Astrocyte of the hippocampus (primary cell): ENCODE results near the gene PTPRK.
A peak's percentile ranks its signal among the peaks of the same experiment; 100 is the strongest.

Source experiments
- DNase-seq: peaks from one replicate; pipeline ENCODE4 v3.0.0; 2011; ENCODE audit warnings: low read depth, low spot score

The PTPRK gene

DNA sequence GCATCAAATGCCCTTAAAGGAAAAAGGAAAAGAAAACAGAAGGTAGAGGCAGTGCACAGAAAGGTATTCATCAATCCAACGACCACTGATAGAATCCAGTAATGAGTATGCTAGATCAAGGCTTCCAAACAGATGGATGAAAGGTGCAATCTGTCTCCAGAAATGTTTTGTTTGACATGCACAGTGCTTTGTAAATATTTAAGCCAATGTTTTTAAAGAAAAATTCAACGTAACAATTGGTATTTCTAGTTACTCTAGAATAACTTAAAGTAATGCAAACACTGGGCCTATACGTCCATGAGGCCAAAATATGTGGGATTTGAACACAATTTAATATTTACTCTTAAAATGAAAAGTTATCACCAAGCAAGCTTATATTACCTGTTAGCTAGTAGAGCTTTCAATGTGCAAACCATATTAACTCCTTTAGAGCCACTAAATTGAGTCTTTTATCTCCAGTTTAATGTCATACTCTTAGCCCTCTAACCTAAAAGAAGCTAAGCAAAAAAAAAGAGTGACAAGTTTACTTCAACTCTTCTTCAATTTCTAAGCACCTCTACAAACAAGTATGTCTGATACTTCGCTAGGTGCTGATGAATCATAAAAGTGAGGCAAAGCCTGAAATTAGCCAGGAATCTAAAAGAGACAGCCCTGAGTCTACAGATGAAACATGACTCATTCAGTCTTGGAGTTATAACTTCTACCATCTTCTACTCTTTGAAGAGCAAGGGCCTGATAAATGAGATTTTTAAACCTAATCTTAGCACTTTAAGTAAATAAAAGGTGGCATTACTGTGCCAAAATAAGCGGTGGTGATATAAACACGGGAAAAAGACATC, 169.8 kb downstream of the PTPRK start:
- peak; percentile 41 for DNase-seq

DNA sequence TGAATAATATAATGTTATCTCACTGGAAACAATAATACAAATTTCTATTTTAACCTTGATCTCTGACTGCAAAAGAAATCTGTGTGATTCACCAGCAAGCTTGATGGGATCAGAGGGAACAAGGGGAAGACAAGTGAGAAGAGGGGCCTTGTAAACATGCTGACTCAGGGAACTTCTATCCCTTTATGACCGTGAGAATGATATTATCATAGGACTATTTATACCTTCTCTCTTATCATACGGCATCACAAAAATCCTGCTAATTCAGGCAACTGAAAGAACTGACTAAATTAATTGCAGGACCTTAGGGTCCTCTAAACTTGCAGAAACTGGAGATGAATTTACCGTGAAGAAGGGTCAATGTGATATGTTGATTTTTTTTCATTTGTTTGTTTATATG, 173.3 kb downstream of the PTPRK start:
- DNase-seq, result no peak

DNA sequence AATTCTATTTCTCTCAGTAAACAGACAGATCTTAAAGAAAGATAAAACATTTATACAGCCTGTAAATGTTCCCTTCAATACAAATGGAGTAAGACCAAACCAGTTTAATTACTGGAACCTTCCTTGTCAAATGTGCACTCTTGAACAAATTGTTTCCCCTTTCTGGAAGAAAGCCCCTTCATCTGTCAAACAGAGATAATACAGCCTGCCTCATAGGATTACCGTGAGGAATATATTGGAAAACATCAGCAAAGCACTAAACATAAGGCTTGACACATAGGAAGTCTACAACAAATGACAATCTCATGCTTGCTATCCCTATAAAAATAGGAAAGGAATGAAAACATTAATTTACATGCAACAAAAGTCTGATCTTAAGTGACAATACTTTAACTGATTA, 173.8 kb downstream of the PTPRK start:
- no peak for DNase-seq

DNA sequence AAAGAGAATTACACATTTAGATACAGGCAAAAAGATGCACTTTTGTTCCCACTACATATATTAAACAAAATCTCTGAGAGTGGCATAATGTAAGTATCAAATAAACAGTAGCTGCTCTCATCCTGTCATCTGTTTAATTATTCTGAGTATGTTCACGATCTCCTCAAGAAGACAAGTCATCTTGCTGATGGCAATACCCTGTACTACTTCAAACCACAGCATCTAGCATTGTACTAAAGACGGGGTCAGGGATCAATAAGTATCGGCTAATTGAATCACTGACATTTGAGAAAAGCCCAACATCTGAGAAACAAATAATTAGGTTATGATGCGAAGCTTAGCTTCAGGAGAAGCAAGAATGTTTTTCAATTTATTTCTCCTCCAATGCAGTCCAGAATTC, 175.1 kb downstream of the PTPRK start:
- DNase-seq, result no peak

DNA sequence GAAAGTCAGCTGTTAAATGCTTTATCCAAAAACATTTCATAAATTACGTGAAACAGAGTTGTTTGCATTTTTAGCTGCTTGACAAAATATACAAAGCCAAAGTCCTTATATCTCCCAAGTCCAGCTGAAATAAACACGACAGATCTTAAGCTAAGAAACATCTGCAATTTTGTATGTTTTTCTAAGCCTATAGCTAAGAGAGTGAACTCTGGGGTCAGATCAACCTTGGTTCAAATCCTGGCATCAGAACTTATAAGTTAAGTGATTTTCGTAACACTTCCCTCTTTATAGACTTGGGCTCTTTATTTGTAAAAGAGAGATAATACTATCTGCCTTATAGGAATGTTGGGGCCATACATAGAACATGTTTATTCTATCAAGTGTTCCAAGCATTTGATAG, 176.7 kb downstream of the PTPRK start:
- no peak for DNase-seq

GRCh38 chr6:128339635-128340450, 180.6 kb downstream of the PTPRK start:
- no peak for DNase-seq

- DNase-seq, result no peak
These were observed 182.8 kb downstream of the PTPRK start for GRCh38 chr6:128337619-128338018.

GRCh38 chr6:128336436-128337095, 183.8 kb downstream of the PTPRK start:
- DNase-seq, result no peak

GRCh38 chr6:128335963-128336362, 184.4 kb downstream of the PTPRK start:
- no peak for DNase-seq

DNA sequence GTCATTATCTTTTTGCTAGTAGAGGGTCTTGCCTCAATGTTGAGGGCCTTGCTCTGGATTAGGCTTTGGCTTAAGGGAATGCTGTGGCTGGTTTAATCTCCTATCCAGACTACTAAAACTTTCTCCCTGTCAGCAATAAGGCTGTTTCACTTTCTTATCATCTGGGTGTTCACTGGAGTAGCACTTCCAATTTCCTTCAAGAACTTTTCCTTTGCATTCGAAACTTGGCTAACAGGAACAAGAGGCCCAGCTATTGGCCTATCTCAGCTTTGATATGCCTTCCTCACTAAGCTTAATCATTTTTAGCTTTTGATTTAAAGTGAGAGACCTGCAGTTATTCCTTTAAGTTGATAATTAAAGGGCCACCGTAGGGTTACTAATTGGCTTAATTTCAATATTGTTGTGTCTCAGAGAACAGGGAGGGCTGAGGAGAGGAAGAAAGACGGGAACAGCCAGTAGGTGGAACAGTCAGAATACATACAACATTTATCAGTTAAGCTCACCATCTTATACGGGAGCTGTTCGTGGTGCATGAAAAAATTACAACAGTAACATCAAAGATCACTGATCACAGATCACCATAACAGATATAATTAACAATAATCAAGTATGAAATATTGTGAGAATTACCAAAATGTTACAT, 186.7 kb downstream of the PTPRK start:
- DNase-seq, result no peak

- no peak for DNase-seq
These were observed 192.5 kb downstream of the PTPRK start for GRCh38 chr6:128327890-128328289.

DNA sequence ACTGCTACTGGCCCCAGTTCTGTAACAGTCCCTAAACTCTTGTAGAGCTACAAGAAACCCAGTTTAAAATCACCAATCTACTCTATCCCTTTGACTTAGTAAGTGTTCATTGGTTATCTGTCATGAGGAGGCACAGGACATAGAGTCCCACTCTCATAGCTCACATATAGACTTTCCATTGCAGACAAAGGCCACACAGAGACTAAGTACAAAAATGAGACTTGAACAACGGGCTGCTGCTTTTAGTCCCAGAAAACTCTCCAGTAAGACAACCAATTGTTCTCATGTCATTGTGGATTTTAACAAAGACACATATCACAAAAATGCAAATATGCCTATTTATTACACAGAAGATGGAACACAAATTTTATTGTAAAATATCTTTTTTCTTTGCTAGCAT, 197.4 kb downstream of the PTPRK start:
- DNase-seq, result no peak

DNA sequence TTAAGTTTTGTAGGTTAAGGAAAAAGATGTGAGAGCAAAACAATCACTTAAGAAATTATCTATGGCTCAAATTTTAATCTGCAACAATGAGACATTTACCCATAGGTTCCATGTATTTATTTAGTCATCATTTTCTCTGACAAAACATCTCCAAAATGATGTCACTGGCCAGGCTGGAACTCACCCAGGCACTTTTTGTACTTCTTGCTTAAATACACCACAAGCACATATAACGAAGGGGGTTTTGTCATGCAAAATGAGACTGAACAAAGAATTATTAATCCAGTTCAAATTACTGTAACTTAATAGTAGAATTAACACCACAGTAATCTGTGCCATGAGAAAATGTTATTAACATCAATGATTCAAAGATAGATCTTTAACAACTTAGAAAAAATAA, 200.5 kb downstream of the PTPRK start:
- no peak for DNase-seq

GRCh38 chr6:128319157-128319556, 201.2 kb downstream of the PTPRK start:
- no peak for DNase-seq

- DNase-seq, result no peak
These were observed 204.0 kb downstream of the PTPRK start for GRCh38 chr6:128316258-128316929.

DNA sequence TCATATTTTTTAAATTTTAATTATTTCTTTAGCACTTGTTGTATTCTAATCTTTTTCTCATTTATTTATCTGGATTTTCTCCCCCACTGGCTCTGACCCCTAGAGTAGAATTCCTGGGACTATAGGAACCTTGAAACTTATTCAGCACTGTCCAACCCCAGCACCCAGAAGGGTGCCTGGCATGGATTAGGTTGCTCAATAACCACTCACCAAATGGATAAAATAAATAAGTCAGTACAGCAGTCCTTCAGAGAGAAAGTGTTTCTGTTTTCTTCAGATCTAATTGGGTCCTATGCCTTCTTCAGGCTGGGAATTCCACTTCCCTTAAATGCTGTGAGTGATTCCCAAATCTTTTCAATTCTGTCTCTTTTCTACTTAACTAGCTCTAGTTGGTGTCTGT, 206.2 kb downstream of the PTPRK start:
- DNase-seq, result no peak

DNA sequence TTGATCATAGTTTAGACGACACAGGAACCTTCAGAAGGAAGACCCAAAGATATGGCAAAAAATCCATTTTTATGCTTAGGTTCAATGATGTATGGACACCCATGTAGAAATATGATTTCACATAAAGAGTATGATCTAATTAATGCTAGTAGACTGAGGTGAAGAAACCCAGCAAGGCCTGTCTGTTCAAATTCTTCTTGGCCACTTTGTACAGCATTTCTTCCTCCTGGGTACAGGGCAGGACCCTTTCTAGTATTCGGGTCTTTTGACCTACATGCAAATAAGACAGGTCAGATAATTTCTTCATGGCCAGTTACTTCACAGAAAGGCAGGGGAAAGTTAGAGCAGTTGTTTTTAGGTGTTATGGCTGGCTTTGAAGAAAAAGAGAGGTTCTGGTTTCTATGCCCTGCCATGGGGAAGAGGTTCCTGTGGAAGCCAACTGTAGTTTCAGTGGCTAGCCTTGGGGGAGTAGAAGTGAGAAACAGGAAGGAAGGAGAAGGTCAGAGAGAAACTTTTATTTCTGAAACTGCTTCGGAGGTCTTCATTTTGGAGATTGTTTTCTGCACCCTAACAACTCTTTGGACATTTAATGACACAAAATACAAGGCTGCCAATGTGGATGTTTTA, 208.3 kb downstream of the PTPRK start:
- DNase-seq, result no peak

DNA sequence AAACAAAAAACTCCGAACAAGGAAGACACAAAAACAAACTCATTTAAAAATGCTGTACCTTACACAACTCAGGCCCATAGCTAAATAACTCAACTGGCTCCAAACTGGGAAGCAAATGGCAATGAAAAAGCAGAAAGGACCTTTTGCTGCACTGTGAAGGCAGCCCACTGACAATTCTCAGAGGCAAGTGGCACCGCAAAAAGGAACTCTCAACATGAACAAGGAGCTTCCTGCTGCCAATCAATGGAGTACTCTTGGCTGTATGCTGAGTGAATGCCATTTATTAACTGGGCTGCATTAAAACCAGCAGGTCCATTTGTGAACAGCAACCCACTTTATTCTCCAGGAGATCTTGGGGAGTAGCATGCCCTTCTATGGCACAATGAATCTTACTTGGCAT, 209.9 kb downstream of the PTPRK start:
- no peak for DNase-seq

DNA sequence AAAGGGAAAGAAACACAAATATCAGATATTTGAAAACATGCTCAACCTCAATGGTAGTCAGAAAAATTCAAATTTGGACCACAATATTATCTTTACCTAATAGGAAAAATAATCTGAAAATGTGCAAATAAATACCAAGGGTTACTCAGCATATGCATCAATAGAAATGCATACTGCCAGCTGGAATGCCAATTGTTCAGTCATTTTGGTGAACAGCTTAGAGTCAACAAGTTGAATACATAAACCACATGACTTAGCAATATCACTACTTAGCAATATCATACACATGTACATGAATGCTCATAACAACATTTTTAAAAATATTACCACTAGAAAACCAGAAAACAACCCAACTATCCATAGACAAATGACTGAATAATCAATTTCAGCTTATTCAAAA, 212.7 kb downstream of the PTPRK start:
- no peak for DNase-seq

DNA sequence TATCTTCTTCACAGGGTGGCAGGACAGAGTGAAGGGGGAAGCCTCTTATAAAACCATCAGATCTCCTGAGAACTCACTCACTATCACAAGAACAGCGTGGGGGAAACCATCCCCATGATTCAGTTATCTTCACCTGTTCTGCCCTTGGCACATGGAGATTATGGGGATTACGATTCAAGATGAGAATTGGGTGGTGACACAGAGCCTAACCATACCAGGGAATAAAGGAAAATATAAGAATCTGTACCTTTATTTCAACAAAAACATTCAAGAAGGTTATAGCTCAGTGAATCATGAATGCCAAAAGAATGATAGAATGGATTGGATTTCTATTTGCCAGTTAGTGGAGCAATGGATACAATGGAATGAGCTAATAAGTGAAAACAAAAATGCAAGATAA, 214.4 kb downstream of the PTPRK start:
- DNase-seq, result no peak

DNA sequence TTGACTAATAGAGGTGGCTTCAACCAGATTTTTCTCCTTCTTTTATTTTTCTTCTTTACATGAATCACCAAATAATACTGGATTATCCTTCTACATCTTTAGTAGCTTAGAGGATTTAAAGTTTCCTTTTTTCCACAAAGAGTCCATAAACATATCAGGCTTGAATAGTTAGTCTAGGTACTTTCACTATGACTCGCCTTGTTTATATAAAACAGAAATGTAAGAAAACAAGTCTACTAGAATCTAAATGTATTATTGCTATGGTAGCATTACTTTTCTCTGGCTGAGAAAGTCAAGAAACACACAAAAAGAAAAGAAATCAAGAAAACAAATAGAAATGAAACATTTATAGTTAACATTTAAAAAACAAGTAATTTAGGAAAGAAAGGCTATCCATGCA, 215.2 kb downstream of the PTPRK start:
- peak; percentile 25 for DNase-seq
